SW480 (cell line): ENCODE results near the gene EP400.

Source experiments
- DNase-seq: peaks from one replicate; pipeline ENCODE4 v3.0.0-alpha.2; 2016; ENCODE audit warnings: low spot score

Gene EP400

GRCh38 chr12:132021031-132021871 is 71.5 kb downstream of the EP400 start:
- DNase-seq: no peak

- no peak for DNase-seq
Observed at GRCh38 chr12:132021965-132022364, 72.2 kb downstream of the EP400 start.

- DNase-seq: no peak
Observed at GRCh38 chr12:132023658-132024057, 73.9 kb downstream of the EP400 start.

- no peak for DNase-seq
Observed at GRCh38 chr12:132024758-132025157, 75.0 kb downstream of the EP400 start.

GRCh38 chr12:132025526-132025925 is 75.8 kb downstream of the EP400 start:
- no peak for DNase-seq

- DNase-seq: no peak
Observed at GRCh38 chr12:132026061-132026795, 76.5 kb downstream of the EP400 start.

GRCh38 chr12:132026796-132027500 is 77.2 kb downstream of the EP400 start:
- DNase-seq: no peak

- DNase-seq: no peak
Observed at GRCh38 chr12:132027636-132028035, 77.9 kb downstream of the EP400 start.

GRCh38 chr12:132028111-132028510 is 78.4 kb downstream of the EP400 start:
- DNase-seq: no peak

- DNase-seq: no peak
Observed at GRCh38 chr12:132029503-132030300, 80.0 kb downstream of the EP400 start.

- no peak for DNase-seq
Observed at GRCh38 chr12:132030367-132031038, 80.8 kb downstream of the EP400 start.

- no peak for DNase-seq
Observed at GRCh38 chr12:132033627-132034026, 83.9 kb downstream of the EP400 start.

- no peak for DNase-seq
Observed at GRCh38 chr12:132036063-132036683, 86.4 kb downstream of the EP400 start.

GRCh38 chr12:132040906-132041606 is 91.3 kb downstream of the EP400 start:
- DNase-seq: no peak

- DNase-seq: no peak
Observed at GRCh38 chr12:132043216-132043615, 93.5 kb downstream of the EP400 start.

GRCh38 chr12:132043770-132044467 is 94.2 kb downstream of the EP400 start:
- no peak for DNase-seq

- no peak for DNase-seq
Observed at GRCh38 chr12:132044661-132045412, 95.1 kb downstream of the EP400 start.

- no peak for DNase-seq
Observed at GRCh38 chr12:132045751-132046150, 96.0 kb downstream of the EP400 start.

GRCh38 chr12:132046561-132046960 is 96.8 kb downstream of the EP400 start:
- no peak for DNase-seq
